K562 (cell line): ENCODE data around the gene CUX1. TPM values are rescaled to one million over a fixed set of nuclear protein-coding genes. Genes with fewer than 3 reads are reported as not detected.

ENCODE experiments used
- CTCFL ChIP-seq: IDR thresholded peaks from 2 replicates; pipeline ENCODE4 v1.6.1; 2011; ENCODE audit warnings: borderline replicate concordance, low read depth, mild to moderate bottlenecking, moderate library complexity, low read length; ENCODE audit not compliant: insufficient read depth, poor library complexity, severe bottlenecking
- ELF2 ChIP-seq: fragments of 250-450 bp; sonication (Bioruptor Pico); IDR thresholded peaks from 2 replicates; pipeline ENCODE4 v1.5.0; 2021; ENCODE audit warnings: mild to moderate bottlenecking
- FOXJ3 ChIP-seq: sonication (generic); formaldehyde crosslinking; IDR thresholded peaks from 2 replicates; pipeline ENCODE4 v1.4.0; 2020; ENCODE audit warnings: mild to moderate bottlenecking, missing genetic modification reagents
- KDM5B ChIP-seq: fragments of 200-600 bp; sonication (generic); IDR thresholded peaks from 2 replicates; pipeline ENCODE4 v1.6.1; 2012; ENCODE audit warnings: low read depth, mild to moderate bottlenecking, moderate library complexity, low read length, control low read depth, inconsistent platforms; ENCODE audit not compliant: insufficient replicate concordance
- NR0B1 ChIP-seq: fragments of 450-650 bp; IDR thresholded peaks from one replicate; pipeline ENCODE4 v1.6.1; 2018; ENCODE audit warnings: mild to moderate bottlenecking, moderate library complexity; ENCODE audit not compliant: partially characterized antibody
- PHF8 ChIP-seq: fragments of 200-600 bp; sonication (generic); IDR thresholded peaks from 2 replicates; pipeline ENCODE4 v1.6.1; 2012; ENCODE audit warnings: mixed run types, mild to moderate bottlenecking, inconsistent platforms, low read length, moderate library complexity, borderline replicate concordance
- RREB1 ChIP-seq: fragments of 250-450 bp; sonication (Bioruptor Pico); IDR thresholded peaks from 2 replicates; pipeline ENCODE4 v1.4.0; 2020
- TAF1 ChIP-seq: IDR thresholded peaks from 2 replicates; pipeline ENCODE4 v1.6.1; 2011; ENCODE audit warnings: mild to moderate bottlenecking, low read length, moderate library complexity; ENCODE audit not compliant: insufficient read depth, control insufficient read depth, severe bottlenecking; ENCODE audit errors: extremely low read depth
- ZFX ChIP-seq: sonication (generic); formaldehyde crosslinking; IDR thresholded peaks from 2 replicates; pipeline ENCODE4 v1.8.0; 2022; ENCODE audit warnings: mild to moderate bottlenecking, missing genetic modification reagents, moderate library complexity
- polyA plus RNA-seq, 8 experiments: library from polyadenylated mRNA; depleted of rRNA in 4 of 8; stranded (reverse) in 5 of 8; unstranded in 3 of 8; fragments of >200 nt; fragmentation: Nextera tagmentation in 2 of 8; fragmentation: Illumina TruSeq in 1 of 8; extraction: Ambion mirVana in 2 of 8; extraction: Trizol in 1 of 8; gene quantifications; 2 replicates each; pipeline versions ENCODE4 v1.2.1 to v1.2.3, GENCODE V29; 2011 to 2014; ENCODE audit warnings: inconsistent platforms in 1 of 8, missing spikeins in 1 of 8
- total RNA-seq, 7 experiments: library from RNA; depleted of rRNA in 6 of 7; stranded (reverse); fragments of >200 nt in 6 of 7; fragmentation: Illumina TruSeq in 2 of 7; extraction: Trizol in 2 of 7; gene quantifications; 2 replicates each; pipeline versions ENCODE4 v1.2.1 to v1.2.3, GENCODE V29; 2011 to 2021; ENCODE audit warnings: low replicate concordance in 1 of 7
- TF ChIP-seq, protein P1 (sequence below): sonication (generic); formaldehyde crosslinking; IDR thresholded peaks from 2 replicates; pipeline ENCODE4 v1.8.0; 2022; ENCODE audit warnings: mild to moderate bottlenecking, missing genetic modification reagents

Gene CUX1
- total and polyA plus RNA-seq, 9 of the 15 experiments (the other 6 are each of a cell fraction or from before 2014, with no cell fraction given): 3.6 to 55.3 (median 25.2) TPM

GRCh38 chr7:102286237-102287110 lies 469.0 kb downstream of the CUX1 start, which contains the start of gene SH2B2 (continued):
- TF ChIP-seq RREB1 (CRISPR knock-in tag) (peak; percentile 70; the same call in 1 of the 2 replicates), PHF8 (peak; percentile 70), NR0B1 (no peak), ELF2 (CRISPR knock-in tag) (no peak), CTCFL (no peak), ZFX (CRISPR knock-in tag) (peak; percentile 43; the same call in 1 of the 2 replicates), KDM5B (peak; percentile 41), FOXJ3 (CRISPR knock-in tag) (no peak), TAF1 (peak; percentile 30)
- TF ChIP-seq, protein P1, sequence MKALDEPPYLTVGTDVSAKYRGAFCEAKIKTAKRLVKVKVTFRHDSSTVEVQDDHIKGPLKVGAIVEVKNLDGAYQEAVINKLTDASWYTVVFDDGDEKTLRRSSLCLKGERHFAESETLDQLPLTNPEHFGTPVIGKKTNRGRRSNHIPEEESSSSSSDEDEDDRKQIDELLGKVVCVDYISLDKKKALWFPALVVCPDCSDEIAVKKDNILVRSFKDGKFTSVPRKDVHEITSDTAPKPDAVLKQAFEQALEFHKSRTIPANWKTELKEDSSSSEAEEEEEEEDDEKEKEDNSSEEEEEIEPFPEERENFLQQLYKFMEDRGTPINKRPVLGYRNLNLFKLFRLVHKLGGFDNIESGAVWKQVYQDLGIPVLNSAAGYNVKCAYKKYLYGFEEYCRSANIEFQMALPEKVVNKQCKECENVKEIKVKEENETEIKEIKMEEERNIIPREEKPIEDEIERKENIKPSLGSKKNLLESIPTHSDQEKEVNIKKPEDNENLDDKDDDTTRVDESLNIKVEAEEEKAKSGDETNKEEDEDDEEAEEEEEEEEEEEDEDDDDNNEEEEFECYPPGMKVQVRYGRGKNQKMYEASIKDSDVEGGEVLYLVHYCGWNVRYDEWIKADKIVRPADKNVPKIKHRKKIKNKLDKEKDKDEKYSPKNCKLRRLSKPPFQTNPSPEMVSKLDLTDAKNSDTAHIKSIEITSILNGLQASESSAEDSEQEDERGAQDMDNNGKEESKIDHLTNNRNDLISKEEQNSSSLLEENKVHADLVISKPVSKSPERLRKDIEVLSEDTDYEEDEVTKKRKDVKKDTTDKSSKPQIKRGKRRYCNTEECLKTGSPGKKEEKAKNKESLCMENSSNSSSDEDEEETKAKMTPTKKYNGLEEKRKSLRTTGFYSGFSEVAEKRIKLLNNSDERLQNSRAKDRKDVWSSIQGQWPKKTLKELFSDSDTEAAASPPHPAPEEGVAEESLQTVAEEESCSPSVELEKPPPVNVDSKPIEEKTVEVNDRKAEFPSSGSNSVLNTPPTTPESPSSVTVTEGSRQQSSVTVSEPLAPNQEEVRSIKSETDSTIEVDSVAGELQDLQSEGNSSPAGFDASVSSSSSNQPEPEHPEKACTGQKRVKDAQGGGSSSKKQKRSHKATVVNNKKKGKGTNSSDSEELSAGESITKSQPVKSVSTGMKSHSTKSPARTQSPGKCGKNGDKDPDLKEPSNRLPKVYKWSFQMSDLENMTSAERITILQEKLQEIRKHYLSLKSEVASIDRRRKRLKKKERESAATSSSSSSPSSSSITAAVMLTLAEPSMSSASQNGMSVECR (CRISPR knock-in tag): 0 out of 2 replicates have a peak, but pooled peaks have one; percentile 21
